HG03432 (cell line): ENCODE data around the gene SELPLG.
"Not testable (repeated sequence)": the region's sequence is repeated elsewhere in the genome, so short reads cannot be mapped to it uniquely, and the experiment has no call there.

ENCODE experiments used
- ATAC-seq: cut with Tn5 transposase; IDR thresholded peaks from one replicate; pipeline ENCODE4 v1.9.1; 2021; ENCODE audit warnings: mild to moderate bottlenecking, moderate library complexity; ENCODE audit not compliant: unreplicated experiment

SELPLG gene

DNA sequence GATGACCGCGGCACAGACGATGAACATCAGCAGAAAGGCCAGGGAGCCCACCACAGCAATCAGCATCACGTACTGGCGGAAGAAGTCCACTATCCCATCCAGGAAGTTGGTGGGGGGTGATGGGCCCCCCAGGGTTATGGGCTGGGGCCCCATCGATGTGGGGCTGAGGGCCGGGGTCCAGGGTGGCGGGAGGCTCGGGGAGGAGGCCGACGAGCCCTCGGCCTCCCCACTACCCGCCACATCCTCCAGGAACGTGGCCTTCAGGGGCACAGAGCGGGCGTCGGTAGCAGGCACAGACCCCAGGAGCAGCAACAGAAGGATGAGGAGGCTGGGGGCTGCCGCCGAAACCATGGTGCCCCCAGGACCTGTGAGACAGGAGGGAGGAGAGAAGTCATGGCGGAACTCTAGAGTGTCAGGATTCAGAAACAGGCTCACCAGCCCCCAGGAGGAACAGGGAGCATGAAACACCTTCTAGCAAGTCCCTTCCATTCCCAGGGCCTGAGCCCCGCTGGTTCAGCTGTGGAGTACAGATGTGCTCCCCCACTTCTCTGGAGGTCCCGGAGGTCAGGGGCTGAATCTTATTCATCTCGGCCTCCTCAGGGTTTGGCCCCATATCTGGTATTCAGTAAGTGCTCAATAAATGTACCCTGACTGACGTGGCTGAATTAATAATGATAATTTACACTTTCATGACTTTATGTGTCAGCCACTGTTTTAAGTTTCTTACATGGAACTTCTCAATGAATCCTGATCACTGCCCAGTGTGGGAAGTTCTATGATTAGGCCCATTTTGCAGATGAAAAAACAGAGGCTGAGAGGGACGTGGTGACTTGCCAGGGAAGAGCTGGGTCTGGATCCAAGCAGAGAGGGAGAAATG is 41.4 kb downstream of the SELPLG start:
- ATAC-seq: no peak

- no peak for ATAC-seq
Observed at GRCh38 chr12:108591267-108591980, 42.3 kb downstream of the SELPLG start.

DNA sequence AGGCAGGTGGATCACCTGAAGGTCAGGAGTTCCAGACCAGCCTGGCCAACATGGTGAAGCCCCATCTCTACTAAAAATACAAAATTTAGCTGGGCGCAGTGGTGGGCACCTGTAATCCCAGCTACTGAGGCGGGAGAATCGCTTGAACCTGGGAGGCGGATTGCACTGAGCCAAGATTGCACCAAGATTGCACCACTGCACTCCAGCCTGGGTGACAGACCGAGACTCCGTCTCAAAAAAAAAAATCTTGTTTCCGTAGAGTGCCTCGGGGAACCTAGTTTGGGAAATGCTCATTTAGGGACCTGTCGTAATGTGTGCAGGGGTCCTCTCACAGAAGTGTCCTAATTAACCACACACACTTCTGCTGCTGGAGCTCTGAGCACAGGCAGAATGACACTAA is 43.2 kb downstream of the SELPLG start:
- not testable (repeated sequence) for ATAC-seq

- no peak for ATAC-seq
Observed at GRCh38 chr12:108589840-108590229, 43.9 kb downstream of the SELPLG start.

GRCh38 chr12:108589028-108589839 is 44.5 kb downstream of the SELPLG start:
- no peak for ATAC-seq

GRCh38 chr12:108587826-108588225 is 45.9 kb downstream of the SELPLG start:
- no peak for ATAC-seq

DNA sequence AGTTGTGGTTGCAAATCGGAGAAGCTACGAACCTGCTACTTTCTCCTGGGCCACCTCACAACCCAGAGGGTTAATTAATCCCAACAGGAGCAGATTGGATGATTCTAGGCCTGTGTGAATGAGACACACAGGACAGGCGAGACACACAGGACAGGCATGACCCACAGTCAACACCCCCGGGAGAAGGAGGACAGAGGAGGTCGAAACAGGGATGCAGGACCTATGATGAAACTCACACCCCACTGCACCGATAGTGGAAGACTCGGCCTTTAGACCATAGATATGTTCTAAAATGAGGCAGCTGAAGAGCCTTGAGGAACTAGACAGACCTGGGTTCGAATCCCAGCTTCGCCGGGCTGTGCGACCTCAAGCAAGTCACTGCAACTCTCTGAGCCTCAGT is 47.4 kb downstream of the SELPLG start:
- ATAC-seq: no peak

GRCh38 chr12:108585864-108586263 is 47.8 kb downstream of the SELPLG start:
- no peak for ATAC-seq

GRCh38 chr12:108584456-108585065 is 49.1 kb downstream of the SELPLG start:
- ATAC-seq: no peak

GRCh38 chr12:108583991-108584390 is 49.7 kb downstream of the SELPLG start:
- ATAC-seq: no peak

DNA sequence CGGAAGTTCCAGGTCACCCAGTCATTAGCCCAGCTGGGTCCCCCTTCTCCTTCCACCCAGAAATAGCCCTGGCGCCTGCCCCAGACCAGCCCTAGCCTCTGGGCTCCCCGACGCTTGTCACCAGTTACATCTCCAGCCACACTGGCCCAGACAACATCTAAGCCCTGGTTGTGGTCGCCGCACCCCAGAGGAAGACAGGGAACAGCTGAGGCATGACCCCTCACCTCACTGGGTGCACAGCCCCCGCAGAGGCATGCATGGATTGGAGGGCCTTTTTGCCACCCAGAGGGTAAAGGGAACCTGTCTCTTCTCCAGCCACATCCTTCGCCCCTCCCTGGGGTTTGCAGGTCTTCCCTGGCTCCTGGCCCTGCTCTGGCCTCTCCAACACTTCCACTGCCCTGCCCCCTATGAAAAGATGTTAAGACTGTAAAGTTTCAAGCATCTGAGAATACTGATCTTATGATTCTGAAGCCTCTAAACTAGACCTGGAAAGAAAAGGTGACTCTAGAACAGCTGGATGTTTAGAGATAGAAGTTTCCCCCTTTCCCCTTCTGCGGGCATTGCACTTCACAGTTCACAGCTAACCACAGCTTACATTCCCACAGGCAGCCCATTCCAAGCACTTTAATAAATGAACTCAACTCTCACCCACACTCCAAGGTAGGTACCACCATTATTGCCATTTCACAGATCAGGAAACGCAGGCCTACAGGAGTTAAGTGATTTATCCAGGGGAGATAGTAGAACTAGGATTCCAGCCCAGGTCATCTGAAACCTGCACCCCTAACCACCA is 50.5 kb downstream of the SELPLG start:
- no peak for ATAC-seq

DNA sequence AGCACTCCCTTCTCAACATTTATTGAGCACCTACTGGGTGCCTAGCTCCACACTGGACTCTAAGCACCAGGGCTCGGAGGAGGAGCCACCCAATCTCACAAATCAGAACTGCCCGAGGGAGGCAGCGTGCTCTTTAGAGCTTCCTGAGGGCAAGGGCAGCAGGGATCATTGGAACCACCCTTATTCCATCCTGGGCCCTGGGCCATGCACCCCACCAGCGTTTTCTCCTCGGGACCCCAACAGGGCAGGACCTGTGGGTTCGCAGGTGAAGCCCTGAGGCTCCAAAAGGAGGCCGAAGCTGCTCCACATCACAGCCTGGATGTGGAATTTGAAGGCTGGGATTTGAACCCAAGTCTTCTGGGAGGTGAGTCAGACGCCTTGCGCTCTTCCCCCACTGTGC is 51.2 kb downstream of the SELPLG start:
- ATAC-seq: no peak

DNA sequence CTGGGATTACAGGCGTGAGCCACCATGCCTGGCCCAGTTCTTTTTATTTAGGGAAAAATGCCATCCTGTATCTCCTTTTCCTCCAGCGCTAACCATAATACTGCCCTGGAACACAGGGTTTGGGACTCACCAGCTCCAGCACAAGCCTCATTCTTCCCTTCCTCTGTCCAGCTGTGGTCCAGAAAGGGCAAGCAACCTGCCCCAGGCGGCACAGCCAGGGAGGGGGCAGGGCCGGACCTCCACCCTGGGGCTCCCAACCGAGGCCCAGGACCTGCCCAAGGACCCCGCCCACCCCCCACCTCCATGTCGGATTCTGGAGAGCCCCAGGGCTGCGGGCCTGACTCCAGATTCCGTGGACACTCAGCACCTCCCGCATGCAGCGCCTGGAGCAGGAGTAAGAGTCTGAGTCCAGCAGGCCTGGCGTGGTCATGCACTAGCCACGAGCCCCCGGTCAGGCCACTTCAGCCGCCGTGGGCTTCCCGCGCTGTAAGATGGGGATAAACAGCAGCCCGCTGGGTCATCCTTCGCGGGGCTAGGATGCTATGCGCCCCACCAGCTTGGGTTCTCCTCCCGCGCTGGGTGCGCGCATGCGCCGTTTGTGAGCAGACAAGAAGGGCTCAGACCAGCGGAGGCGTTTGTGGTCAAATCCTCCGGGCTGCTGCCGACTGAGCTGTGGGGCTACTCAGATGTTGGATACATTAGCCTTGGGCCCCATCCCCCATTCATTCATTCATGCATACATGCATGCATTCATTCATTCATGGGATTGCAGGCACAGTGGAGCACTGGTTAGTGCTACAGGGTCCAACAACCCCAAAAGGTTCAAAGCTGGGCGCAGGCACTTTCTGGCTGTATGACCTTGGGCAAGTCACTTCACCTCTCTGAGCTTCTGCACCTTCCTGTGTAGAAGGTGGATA is 52.1 kb downstream of the SELPLG start:
- ATAC-seq: no peak

DNA sequence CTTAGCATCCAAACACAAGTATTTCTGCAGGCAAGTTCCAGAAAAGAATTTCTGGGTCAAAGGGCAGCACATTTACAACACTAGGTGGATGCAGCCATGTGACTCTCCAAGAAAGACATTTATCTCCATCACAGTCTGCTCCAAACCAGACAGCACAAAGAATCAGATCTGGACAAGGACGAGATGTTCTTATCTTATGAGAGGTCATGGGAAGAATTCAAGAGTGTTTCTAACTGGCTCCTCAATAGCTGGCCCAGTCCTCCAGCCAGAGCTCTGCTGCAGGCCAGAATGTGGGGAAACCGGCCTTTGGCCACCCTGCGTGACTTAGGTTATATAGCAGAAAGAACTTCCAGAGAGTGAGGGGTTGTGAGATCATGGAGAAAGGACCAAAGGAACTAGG is 53.2 kb downstream of the SELPLG start:
- no peak for ATAC-seq

DNA sequence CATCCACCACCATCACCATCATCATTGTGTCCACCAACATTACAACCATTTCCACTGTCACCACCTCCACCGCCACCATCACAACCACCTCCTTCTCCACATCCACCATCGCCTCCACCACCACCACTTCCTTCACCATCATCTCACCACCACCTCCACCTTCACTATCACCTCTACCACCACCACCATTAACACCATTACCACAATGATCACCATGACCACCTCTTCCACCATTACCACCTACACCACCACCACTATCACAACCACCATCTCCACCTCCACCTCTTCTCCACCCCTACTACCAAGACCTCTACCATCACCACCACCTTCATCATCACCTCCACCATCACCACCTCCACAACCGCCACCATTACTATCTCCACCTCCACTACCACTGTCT is 54.9 kb downstream of the SELPLG start:
- no peak for ATAC-seq

DNA sequence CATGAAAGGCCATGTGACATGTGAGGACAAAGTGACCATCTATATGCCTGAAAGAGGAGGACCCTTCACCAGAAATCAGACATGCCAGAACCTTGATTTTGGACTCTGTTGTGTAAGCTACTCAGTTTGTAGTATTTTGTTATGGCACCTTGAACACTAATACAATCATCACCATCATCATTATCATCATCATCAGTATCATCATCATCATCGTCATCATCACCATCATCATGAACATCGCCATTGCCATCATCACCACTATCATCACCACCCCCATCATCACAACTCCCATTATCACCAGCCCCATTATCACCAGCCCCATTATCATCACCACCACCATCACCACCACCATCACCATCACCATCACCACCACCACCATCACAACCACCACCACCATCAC is 55.4 kb downstream of the SELPLG start:
- ATAC-seq: no peak

GRCh38 chr12:108577458-108577857 is 56.2 kb downstream of the SELPLG start:
- no peak for ATAC-seq

- no peak for ATAC-seq
Observed at GRCh38 chr12:108576660-108577234, 56.9 kb downstream of the SELPLG start.
